Kidney glomerular epithelial cell (primary cell): ENCODE results near the gene MTERF2.

ENCODE experiments used
- DNase-seq: peaks from one replicate; lab custom pipeline; 2025; lab: John Stamatoyannopoulos, UW

MTERF2 gene

DNA sequence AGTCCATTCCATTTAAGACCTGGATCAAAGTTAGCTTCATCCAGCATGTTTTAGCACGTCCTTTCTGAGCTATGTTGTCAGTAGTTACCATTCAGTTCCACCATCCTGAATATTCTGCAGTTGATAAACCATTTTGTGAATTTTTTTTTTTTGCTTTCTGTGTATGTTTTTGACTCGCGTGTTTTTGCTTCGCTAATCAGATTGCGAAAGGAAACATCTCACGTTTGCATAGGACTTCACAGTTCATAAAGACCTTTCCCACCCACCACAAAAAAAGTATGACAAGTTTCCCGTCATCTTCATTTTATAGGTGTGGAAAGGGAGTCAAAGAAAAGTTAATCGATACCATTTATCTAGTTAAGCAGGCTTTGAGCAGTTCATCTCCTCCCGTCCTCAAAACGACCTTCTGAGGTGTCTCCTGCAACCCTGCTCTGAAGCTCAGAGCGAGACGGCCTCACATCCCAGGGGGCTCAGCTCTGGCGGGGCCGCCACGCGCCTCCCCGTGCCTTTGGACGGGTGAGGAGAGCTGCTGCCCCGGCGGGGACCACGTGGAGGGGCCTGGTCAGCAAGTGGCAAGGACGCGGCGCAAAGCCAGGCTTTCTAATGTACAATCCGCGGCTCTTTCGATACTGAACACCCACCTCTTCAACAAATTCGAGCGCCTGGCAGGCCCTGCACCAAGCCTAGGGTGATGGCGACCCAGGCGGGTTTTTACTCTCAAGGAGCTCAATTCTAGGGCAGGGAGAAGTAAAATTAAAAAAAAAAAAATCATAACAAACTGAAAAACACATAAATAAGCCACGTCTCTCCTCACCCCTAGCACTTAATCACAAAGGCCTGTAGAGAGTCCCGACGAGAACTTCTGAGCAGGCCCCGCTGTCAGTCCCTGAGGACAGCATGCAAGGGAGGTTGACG, 32.2 kb downstream of the MTERF2 start:
- DNase-seq = peak; percentile 63

- DNase-seq = no peak
Measured at GRCh38 chr12:106953352-106954250, 33.3 kb downstream of the MTERF2 start.

- no peak for DNase-seq
Measured at GRCh38 chr12:106950591-106950990, 36.4 kb downstream of the MTERF2 start.

GRCh38 chr12:106947461-106947860, 39.5 kb downstream of the MTERF2 start:
- no peak for DNase-seq

DNA sequence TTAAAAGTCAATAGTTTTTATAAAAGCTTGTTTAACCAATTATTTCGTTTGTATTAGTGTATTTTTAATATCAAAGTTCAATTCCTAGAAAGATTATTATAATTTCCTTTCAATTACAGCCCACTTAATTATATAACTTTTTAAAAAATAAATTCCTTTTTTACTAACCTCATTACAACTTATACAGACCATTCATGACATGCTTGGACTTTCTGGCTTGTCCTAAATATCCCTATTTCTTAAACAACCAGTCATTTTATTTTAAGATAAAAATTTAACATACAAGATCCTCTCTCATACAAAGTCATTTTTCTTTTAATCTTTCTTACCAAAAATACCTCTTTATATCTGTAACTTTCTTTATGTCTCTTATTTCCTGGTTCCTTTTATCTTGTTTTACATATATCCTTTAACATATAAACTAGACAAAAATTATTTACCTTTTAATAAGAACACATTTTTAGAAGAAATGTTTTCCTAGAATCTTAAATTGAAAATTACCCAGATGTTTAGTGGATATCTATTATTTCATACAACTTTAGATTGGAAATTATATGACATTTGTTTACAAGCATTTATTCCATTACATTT, 41.6 kb downstream of the MTERF2 start:
- DNase-seq = no peak

- no peak for DNase-seq
Measured at GRCh38 chr12:106942775-106943174, 44.2 kb downstream of the MTERF2 start.

DNA sequence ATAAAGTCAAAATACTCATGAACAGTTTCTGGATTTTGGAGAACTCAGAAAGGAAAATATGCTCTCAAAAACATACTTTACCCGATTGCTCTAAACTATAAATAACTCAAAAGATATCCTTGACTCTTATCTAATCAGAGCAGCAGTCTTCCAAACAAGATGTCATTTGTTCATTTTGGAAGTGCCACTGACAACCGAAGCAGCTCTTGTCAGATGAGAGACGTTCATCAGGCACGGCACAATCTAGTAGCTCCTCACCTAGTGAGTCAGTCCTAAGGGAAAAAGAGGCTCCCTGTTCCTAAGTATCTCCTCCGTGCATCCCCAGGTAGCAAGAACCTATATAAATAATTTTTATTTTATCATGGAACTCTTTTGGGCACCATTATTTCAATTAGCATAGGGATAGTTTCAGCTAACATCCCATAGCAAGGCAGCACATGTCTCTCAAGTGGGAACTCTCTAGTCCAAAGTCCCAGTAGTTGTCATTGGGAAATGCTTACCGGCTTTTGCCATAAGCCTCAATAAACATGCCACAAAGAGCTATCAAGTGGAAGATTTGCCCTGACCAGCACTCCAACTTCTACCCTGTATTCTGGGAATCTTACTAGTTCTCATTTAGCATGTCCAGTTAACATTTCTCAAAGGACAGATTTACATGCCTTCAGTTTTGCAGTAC, 45.3 kb downstream of the MTERF2 start:
- no peak for DNase-seq

DNA sequence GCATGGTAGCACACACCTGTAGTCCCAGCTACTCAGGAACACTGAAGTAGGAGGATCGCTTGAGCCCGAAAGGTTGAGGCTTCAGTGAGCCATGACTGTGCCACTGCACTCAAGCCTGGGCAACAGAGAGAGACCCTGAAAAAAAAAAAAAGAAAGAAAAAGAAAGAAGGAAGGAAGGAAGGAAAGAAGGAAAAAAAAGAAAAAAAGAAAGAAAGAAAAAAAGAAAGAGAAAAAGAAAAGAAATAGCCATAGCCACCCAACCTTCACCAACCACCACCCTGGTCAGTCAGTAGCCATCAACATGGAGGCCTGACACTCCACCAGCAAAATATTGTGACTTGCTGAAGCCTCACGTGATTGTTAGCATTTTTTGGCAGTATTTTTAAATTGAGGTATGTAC, 52.7 kb downstream of the MTERF2 start:
- no peak for DNase-seq
